Mesodermal cell (in vitro differentiated cells): Measurements from ENCODE around the gene LMAN2L.
A peak's percentile ranks its signal among the peaks of the same experiment; 100 is the strongest.

Source experiments
- H3K27ac ChIP-seq: 2 replicates; pipeline ENCODE4 v1.7.0; 2013; ENCODE audit warnings: mild to moderate bottlenecking, low read depth, low read length, moderate library complexity; ENCODE audit not compliant: severe bottlenecking
- H3K36me3 ChIP-seq: 2 replicates; pipeline ENCODE4 v1.7.1; 2013; ENCODE audit warnings: mild to moderate bottlenecking, low read length, moderate library complexity; ENCODE audit not compliant: control insufficient read depth, insufficient read depth
- H3K4me1 ChIP-seq: one replicate; pipeline ENCODE4 v1.7.1; 2013; ENCODE audit warnings: mild to moderate bottlenecking, low read length; ENCODE audit not compliant: insufficient read depth, control insufficient read depth, poor library complexity, severe bottlenecking
- H3K4me3 ChIP-seq: 2 replicates; pipeline ENCODE4 v1.7.0; 2013; ENCODE audit warnings: low read length, control low read depth, mild to moderate bottlenecking; ENCODE audit not compliant: insufficient read depth, poor library complexity, severe bottlenecking; ENCODE audit errors: extremely low read depth
- H3K9me3 ChIP-seq: 2 replicates; pipeline ENCODE4 v1.7.1; 2013; ENCODE audit warnings: mild to moderate bottlenecking, low read length, moderate library complexity; ENCODE audit not compliant: control insufficient read depth
- WGBS, 2 experiments: methylation state at CpG; one replicate each; pipeline ENCODE4 v1.1.5; 2013; ENCODE audit warnings: missing lambda C conversion rate in 2 of 2; ENCODE audit not compliant: insufficient coverage in 2 of 2; 5-methylcytosine and 5-hydroxymethylcytosine counted together

Gene LMAN2L

DNA sequence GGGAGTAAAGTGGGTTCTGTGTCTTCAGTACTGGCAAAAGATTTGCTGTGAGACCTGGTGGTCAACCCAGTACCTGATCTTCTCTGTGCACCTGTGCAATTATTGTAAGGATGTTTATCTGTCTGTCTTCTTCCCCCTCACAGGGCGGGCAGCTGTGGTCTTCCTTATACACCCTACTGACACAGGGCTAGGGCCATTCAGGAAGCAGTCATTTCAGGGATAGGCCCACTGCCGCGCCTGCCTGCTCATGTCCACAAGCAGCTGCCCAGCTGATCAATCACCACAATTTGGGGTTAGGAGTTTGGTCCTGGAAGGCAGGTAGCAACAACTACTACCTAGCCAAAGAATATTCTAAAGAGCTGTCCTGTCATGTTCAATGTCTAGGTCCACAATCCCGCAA lies 19.7 kb upstream of the LMAN2L start:
- Histone ChIP-seq H3K4me3 (no peak overlapping the region), H3K4me1 (peaks cover 20% of the 10 kb centered on the region), H3K27ac (no peak overlapping the region), H3K36me3 (no peaks in the 10 kb centered on the region), H3K9me3 (no peaks in the 10 kb centered on the region)
- 92 to 100% methylated on average over 2 of the region's 4 CpGs for WGBS, 2 experiments

DNA sequence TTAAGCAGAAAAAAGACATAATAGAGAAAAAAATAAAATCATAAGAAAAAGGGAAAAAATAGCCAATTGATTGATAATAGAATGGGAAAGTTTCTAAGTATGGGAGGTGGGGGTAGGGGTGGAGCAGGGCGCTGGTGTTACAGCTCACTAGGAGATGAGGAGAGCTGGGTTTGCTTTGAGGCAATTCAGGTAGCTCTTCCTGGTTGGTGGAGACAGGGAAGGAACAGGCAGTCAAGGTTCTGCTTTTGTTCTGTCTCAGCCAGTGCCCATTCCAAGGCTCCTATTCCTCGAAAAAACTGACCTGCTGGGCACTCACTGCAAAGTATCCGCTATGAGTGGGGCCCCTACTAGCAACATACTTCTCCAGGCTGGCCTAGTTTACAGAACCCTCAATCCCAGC lies 19.1 kb upstream of the LMAN2L start:
- H3K27ac ChIP-seq, result no peak overlapping the region
- no peaks in the 10 kb centered on the region for H3K36me3 ChIP-seq
- no peak overlapping the region for H3K4me3 ChIP-seq
- WGBS, 2 experiments, result 65 to 71% methylated on average over 3 of the region's 3 CpGs
- peaks cover 16% of the 10 kb centered on the region for H3K4me1 ChIP-seq
- no peaks in the 10 kb centered on the region for H3K9me3 ChIP-seq

DNA sequence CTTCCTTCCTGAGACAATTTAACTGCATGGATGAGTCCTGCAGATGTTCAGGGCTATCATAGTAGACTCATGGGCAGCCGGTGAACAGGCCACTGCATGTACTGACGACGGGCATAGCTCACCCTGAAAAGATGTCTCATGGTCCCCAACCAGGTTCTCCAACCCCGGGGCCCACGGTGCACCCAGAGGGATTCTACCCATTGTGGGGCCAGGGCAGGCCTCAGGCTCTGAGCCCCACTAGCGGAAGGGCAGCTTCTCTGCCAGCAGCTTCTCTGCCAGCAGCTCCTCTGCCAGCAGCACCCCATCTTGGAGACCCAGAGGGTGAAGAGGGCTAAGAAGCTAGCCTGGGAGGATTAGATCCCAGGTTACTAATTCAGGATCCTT lies 17.6 kb upstream of the LMAN2L start:
- Histone ChIP-seq H3K4me1 (peaks cover 9% of the 10 kb centered on the region), H3K9me3 (no peaks in the 10 kb centered on the region), H3K36me3 (no peaks in the 10 kb centered on the region), H3K27ac (no peak overlapping the region), H3K4me3 (no peak overlapping the region)
- 90 to 92% methylated on average over 6 of the region's 6 CpGs for WGBS, 2 experiments

DNA sequence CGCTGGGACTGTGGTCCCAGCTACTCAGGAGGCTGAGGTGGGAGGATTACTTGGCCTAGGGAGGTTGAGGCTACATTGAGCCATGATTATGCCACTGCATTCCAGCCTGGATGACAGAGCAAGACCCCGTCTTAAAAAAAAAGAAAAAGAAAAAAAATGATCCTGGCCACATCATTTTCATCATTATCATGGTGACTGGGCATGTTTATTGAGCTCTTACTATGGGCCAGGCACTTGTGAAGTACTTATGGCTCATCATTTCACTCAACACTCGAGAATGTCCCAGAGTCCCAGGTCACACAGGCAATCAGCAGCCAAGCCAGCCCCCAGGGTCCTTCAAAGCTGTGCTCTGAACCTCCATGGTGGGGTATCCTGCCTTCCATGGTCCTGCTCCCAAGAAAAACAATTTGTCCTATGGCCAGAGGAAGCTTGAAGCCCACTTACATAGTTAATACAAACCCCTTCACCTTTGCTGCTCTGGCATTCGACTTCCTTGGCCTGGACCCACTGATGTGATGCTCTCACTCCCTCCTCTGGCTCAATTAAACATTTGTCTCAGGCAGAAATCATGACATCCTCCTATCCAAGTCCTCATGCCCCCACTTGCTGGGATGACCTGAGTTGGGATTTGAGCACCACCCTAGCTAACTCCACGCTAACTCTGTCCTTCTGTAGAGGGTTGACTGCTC lies 17.1 kb upstream of the LMAN2L start:
- WGBS, 2 experiments, result 89 to 96% methylated on average over 4 of the region's 5 CpGs
- Histone ChIP-seq H3K4me1 (peaks cover 4% of the 10 kb centered on the region), H3K36me3 (no peaks in the 10 kb centered on the region), H3K27ac (no peak overlapping the region), H3K4me3 (no peak overlapping the region), H3K9me3 (no peaks in the 10 kb centered on the region)

DNA sequence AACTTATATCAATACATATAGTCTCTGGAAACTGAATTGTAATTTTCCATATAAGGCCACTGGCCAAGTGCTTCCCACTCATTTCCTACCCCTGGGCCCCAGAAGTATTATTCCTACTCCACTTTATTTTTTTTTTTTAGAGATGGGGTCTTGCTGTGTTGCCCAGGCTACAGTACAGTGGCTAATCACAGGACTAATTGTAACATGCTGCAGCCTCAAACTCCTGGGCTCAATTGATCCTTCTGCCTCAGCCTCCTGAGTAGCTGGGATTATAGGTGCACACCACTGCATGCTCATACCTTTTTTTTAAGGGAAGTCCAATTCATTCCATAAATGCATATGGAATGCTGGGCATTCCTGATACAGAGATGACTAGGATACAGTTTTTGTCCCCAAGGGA lies 14.5 kb upstream of the LMAN2L start:
- no peak overlapping the region for H3K27ac ChIP-seq
- H3K4me3 ChIP-seq, result no peak overlapping the region
- H3K4me1 ChIP-seq, result no peaks in the 10 kb centered on the region
- no peaks in the 10 kb centered on the region for H3K9me3 ChIP-seq
- H3K36me3 ChIP-seq, result no peaks in the 10 kb centered on the region

DNA sequence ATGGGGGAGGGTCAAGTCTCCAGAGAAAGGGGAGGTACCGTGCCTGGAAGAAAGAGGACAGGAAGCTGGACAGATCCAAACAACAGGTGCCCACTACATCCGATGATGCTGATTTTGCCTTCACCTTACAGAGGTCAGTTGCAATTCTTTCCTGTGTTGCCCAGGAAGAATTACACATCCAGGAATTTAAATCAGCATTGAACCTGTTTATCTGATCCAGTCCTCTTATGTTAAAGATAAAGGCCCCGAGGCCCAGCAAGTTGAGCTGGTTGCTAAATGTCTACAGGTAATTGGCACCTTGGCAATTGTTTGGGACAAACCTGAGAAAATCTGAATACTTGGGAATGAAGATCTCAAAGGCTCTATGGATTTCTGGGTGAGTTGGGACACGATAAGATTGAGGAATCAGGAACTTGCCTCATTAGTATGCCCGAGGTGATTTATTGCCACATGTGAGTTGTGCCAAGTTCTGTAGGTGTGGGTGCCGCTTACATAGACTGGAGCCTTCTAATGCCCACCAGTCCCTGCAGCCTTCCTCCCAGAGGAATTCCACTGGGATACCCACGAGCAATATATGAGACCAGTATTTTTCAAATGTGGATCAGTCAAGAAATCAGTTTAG lies 13.9 kb upstream of the LMAN2L start:
- 87 to 92% methylated on average over 4 to 7 of the region's 7 CpGs for WGBS, 2 experiments
- no peaks in the 10 kb centered on the region for H3K9me3 ChIP-seq
- no peaks in the 10 kb centered on the region for H3K36me3 ChIP-seq
- H3K4me1 ChIP-seq, result no peaks in the 10 kb centered on the region
- H3K27ac ChIP-seq, result no peak overlapping the region
- H3K4me3 ChIP-seq, result no peak overlapping the region

DNA sequence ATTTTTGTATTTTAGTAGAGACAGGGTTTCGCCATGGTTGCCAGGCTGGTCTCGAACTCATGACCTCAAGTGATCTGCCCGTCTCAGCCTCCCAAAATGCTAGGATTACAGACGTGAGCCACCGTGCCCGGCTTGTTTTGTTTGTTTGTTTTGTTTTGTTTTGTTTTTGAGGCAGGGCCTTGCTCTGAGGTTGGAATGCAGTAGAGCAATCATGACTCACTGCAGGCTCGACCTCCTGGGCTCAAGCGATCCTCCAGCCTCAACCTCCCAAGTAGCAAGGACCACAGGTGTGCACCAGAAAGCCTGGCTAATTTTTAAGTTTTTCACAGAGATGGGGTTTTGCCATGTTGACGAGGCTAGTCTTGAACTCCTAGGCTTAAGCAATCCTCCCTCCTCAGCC lies 11.9 kb upstream of the LMAN2L start:
- WGBS, 2 experiments, result 81 to 91% methylated on average over 8 to 9 of the region's 9 CpGs
- Histone ChIP-seq H3K4me3 (no peak overlapping the region), H3K9me3 (no peaks in the 10 kb centered on the region), H3K4me1 (no peaks in the 10 kb centered on the region), H3K36me3 (no peaks in the 10 kb centered on the region), H3K27ac (no peak overlapping the region)

DNA sequence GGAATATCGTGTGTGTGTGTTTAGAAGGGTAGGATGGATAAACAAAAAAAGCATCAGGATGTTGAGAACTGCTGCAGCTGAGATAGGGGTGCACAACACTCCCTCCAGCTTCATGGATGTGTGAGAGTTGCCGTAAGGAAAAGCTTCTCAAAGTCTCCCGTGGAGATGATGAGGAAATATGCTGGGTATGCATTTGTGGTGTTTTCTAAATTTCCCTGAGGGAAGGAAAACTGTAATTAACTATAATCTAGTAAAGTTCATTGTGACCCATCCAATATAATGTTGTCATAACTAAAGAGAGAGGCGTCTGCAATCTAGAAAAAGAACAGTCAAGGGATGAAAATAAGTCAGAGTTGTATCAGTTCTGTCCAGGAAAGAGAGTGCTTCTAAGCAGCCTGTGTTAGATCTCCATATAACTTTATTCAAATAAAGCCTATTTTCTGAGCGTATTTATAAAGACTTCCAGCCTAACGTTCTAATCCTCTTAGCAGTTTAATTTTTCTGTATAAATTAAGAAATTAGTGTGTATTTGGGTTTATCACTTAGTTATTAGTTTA lies 7.3 kb upstream of the LMAN2L start:
- 78% methylated on average over 1 of the region's 6 CpGs; no CpG with 5 or more reads in 1 of the 2 experiments for WGBS, 2 experiments
- H3K9me3 ChIP-seq, result no peaks in the 10 kb centered on the region
- H3K4me1 ChIP-seq, result no peaks in the 10 kb centered on the region

DNA sequence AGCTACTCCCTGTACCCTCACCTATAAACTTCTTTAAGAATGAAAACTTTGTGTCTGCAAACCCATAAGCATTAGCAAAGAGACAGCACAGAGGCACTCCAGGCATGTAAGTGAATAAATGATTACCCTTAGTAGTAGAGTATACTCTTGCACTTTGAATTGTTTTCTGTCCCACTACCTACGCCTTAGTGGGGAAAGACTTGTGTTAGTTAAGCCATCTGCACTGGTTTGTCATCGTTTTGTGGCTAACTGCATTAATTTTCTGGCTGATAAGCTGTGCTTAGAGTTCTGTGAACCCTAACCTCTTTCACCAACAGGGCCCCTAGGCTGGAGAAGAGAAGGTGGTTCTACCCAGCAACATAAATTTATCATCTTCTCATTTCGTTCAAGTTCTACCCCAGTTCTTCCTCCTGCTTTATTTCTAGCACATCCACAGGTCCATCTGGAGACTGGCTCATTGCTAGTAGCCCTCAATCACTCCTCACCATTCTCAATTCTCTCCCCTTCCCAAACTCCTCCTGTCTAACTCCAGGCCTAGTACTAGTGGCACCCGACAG lies 710 bp downstream of the LMAN2L start:
- H3K4me3 ChIP-seq, result peak overlapping the region; percentile 88
- H3K9me3 ChIP-seq, result no peaks in the 10 kb centered on the region
- peaks cover 37% of the 10 kb centered on the region for H3K36me3 ChIP-seq
- WGBS, 2 experiments, result 25 to 36% methylated on average over 2 of the region's 4 CpGs
- H3K27ac ChIP-seq, result peak overlapping the region; percentile 33
- peaks cover 4% of the 10 kb centered on the region for H3K4me1 ChIP-seq

More for the DNA sequence above, 7.3 kb upstream of the LMAN2L start:
- Histone ChIP-seq H3K27ac (no peak overlapping the region), H3K4me3 (no peak overlapping the region), H3K36me3 (no peaks in the 10 kb centered on the region)

DNA sequence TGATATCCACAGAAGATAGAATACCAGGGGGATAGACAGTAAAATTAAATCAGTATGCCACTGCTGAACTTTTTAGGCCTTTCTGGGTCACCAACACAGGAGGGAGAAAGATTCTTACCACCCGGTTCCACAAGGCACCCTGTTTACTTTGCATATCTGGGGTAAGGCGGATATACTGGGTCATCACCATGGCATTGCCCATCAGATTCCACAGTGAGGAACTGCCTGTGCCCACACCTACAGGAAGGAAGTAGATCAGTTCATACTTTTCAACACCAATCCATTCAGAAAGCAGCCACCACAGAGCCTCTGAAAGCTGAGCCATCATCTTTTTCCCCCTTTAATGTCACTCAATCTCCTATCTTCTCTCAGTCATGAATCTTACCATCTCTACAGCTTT lies 2.0 kb downstream of the LMAN2L start:
- Histone ChIP-seq H3K9me3 (no peaks in the 10 kb centered on the region), H3K4me1 (peaks cover 4% of the 10 kb centered on the region), H3K36me3 (peaks cover 50% of the 10 kb centered on the region), H3K4me3 (no peak overlapping the region), H3K27ac (no peak overlapping the region)
- 100% methylated on average over 1 to 2 of the region's 2 CpGs for WGBS, 2 experiments

DNA sequence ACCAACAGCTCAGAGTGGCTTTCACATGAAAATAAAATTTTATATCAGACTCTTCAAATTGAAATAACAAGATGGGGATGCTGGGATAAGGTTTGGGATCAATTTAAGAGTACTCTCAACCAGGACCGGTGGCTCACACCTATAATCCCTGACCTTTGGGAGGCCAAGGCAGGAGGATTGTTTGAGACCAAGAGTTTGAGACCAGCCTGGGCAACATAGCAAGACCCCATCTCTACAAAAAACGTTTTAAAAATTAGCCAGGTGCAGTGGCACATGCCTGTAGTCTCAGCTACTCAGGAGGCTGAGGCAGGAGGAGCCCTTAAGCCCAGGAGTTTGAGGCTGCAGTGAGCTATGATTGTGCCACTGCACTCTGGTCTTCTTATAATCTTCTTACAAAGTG lies 2.6 kb downstream of the LMAN2L start:
- H3K36me3 ChIP-seq, result peaks cover 56% of the 10 kb centered on the region
- no peak overlapping the region for H3K27ac ChIP-seq
- H3K4me1 ChIP-seq, result peaks cover 4% of the 10 kb centered on the region
- no peaks in the 10 kb centered on the region for H3K9me3 ChIP-seq
- WGBS, 2 experiments, result no CpG with 5 or more reads among the region's 2 CpGs
- H3K4me3 ChIP-seq, result no peak overlapping the region
